Dermis microvascular lymphatic vessel endothelial cell (primary cell): ENCODE measurements around the gene SLC22A14. TPM values are rescaled to one million over a fixed set of nuclear protein-coding genes. Genes with fewer than 3 reads are reported as not detected.

Experiments used
- total RNA-seq: library from RNA; depleted of rRNA; stranded (reverse); fragments of >200 nt; gene quantifications from 2 replicates; pipeline ENCODE4 v1.2.1, GENCODE V29; 2014

SLC22A14 gene
- total RNA-seq, 1 donor from 2014 or later: not detected

Other genes starting within 250 kb of the SLC22A14 start
- under 0.01 TPM in 2 replicates for gene DLEC1, start 243.1 kb upstream of the SLC22A14 start, total RNA-seq
- 34.9 and 45.1 TPM in 2 replicates for gene ACAA1, start 145.2 kb upstream of the SLC22A14 start, total RNA-seq
- 17.5 and 19.1 TPM in 2 replicates for gene MYD88, start 143.6 kb upstream of the SLC22A14 start, total RNA-seq
- 24.7 and 28.2 TPM in 2 replicates for gene OXSR1, start 116.8 kb upstream of the SLC22A14 start, total RNA-seq
- under 0.01 TPM in 2 replicates for gene SLC22A13, start 16.5 kb upstream of the SLC22A14 start, total RNA-seq
- 1.4 and 1.7 TPM in 2 replicates for gene XYLB, start 64.5 kb downstream of the SLC22A14 start, total RNA-seq
- gene ACVR2B, start 171.6 kb downstream of the SLC22A14 start, total RNA-seq: 2.7 and 3.3 TPM in 2 replicates
- 6.4 and 6.7 TPM in 2 replicates for gene EXOG, start 214.0 kb downstream of the SLC22A14 start, total RNA-seq